GM19372 (cell line): Measurements from ENCODE around the gene ELAVL2.
"Not testable (repeated sequence)": the region's sequence is repeated elsewhere in the genome, so short reads cannot be mapped to it uniquely, and the experiment has no call there.

Source experiments
- ATAC-seq: cut with Tn5 transposase; IDR thresholded peaks from one replicate; pipeline ENCODE4 v1.9.1; 2021; ENCODE audit warnings: mild to moderate bottlenecking, low read depth, moderate library complexity; ENCODE audit not compliant: unreplicated experiment

The ELAVL2 gene

GRCh38 chr9:23730364-23730763 is 95.7 kb downstream of the ELAVL2 start:
- no peak for ATAC-seq

DNA sequence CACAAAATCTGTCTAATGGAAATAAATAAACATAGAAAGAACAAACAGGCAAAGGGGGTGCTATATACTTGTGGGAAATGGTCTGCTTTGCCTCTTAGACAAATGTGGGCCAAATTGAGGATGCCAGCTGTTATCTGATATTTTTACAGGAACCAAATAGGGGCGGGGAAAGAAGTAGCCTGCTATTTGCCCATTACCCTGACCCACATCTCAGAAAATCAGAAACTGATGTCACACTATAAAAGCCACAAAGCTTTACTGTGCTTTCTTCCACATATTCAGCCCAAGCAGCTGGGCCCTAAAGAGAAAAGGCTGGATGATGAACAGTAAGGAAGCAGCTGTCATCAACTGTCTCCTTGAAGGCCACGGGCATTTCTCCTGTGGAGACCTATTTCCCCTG is 97.3 kb downstream of the ELAVL2 start:
- no peak for ATAC-seq

GRCh38 chr9:23725279-23725946 is 100.6 kb downstream of the ELAVL2 start:
- ATAC-seq = no peak

- ATAC-seq = no peak
These were observed 102.4 kb downstream of the ELAVL2 start for GRCh38 chr9:23723672-23724071.

DNA sequence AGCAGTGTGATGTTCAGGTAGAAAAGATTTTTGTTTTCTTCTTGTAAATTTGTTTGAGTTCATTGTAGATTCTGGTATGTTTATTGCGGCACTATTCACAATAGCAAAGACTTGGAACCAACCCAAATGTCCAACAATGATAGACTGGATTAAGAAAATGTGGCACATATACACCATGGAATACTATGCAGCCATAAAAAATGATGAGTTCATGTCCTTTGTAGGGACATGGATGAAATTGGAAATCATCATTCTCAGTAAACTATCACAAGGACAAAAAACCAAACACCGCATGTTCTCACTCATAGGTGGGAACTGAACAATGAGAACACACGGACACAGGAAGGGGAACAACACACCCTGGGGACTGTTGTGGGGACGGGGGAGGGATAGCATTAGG is 103.0 kb downstream of the ELAVL2 start:
- not testable (repeated sequence) for ATAC-seq

- no peak for ATAC-seq
These were observed 104.6 kb downstream of the ELAVL2 start for GRCh38 chr9:23721466-23721865.

GRCh38 chr9:23717505-23717904 is 108.5 kb downstream of the ELAVL2 start:
- no peak for ATAC-seq

- no peak for ATAC-seq
These were observed 118.8 kb downstream of the ELAVL2 start for GRCh38 chr9:23707249-23707648.

GRCh38 chr9:23702311-23702922 is 123.6 kb downstream of the ELAVL2 start:
- ATAC-seq = no peak

- no peak for ATAC-seq
These were observed 124.7 kb downstream of the ELAVL2 start for GRCh38 chr9:23701291-23701690.

GRCh38 chr9:23700359-23700758 is 125.7 kb downstream of the ELAVL2 start:
- no peak for ATAC-seq

DNA sequence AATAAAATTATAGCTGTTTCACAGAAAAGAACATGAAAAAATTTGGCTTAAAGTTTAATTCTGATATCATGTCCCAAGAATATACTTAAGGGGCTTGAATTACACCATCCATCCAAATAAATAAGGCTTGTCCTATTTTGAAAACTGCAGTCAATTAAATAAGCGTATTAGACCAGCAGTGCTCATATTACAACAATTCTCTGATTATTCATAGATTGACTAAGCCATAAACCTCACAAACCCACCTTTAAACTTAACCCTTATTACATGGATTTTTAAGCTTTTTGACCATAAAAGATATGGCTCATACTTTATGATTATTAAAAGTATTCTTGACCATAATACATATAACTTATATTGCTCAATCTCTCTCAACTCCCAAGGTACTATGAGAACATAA is 127.9 kb downstream of the ELAVL2 start:
- ATAC-seq = no peak

DNA sequence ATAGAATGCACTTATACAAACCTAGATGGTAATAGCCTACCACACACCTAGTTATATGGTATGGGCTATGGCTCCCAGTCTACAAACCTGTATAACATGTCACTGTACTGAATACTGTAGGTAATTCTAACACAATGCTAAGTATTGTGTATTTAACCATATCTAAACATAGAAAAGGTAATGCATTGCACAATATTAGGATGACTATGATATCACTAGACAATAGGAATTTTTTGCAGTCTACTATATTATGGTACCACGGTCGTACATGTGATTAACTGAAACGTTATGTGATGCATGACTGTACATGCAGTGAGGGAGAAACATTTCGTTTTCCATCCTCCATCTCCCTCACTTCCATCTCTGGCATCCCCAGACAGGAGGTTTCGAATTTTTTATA is 130.5 kb downstream of the ELAVL2 start:
- ATAC-seq = no peak

DNA sequence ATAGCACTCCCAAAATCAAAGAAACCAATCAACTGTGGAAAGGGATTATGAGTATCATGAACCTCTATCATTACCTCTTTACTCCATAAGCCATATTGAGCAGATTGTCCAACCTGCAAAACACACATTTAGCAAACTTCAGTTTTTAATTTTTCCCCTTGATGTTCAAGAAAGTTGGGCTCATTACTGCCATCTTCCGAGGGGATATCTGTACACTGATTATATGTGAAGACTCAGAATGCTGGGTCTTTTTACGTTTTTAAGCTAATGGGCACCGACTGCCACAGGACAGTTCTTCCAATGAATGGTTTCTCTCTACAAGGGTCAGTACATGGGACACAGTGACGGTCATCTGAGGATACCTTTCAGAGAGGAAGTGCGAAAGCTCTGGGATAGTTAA is 132.7 kb downstream of the ELAVL2 start:
- ATAC-seq = no peak

- no peak for ATAC-seq
These were observed 139.1 kb downstream of the ELAVL2 start for GRCh38 chr9:23686896-23687295.

DNA sequence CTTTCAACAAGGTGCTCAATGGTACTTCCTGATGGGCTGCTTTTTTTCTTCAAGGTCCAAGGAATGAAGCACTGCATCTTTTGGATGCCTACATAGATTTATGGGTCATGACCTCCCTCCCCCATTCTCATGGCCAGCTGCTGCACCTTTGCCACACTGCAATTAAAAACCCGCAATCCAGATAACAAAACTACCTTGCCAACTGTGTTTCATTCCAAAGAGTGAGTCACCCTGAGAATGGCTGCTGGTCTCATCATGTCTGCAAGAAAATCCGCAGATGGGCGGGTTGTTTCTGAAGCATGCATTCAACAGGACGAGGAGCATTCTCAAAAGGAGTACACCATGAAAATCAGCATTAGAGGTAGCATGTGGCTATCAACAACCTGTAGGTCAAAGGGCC is 139.8 kb downstream of the ELAVL2 start:
- no peak for ATAC-seq

GRCh38 chr9:23683611-23684061 is 142.4 kb downstream of the ELAVL2 start:
- no peak for ATAC-seq

DNA sequence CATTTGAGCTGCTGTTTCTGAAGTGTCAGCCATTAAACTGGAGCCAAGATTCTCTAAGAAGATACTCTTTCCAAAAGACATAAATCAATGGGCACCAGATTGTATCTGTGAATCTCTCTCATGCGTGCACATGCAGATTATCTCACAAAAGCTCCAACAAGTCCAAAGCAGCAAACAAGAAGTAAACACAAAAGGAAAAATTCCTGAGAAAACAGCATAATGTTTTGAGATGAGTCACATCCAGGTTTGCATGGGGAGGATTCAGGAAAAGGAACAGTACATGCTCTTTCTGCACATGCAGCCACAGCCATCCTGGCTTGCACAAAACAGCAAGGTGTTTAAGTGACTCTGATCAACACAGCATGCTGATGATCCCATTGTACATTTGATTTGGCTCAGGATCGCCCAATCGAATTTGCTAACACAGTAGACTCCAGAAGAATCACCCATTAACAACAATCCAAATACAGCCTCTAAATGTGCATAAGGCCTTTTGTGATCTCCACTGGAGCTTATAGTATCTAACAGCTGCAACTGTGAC is 143.1 kb downstream of the ELAVL2 start:
- no peak for ATAC-seq

GRCh38 chr9:23682352-23682751 is 143.7 kb downstream of the ELAVL2 start:
- no peak for ATAC-seq

GRCh38 chr9:23677446-23677845 is 148.6 kb downstream of the ELAVL2 start:
- ATAC-seq = no peak

- no peak for ATAC-seq
These were observed 151.9 kb downstream of the ELAVL2 start for GRCh38 chr9:23674016-23674585.

DNA sequence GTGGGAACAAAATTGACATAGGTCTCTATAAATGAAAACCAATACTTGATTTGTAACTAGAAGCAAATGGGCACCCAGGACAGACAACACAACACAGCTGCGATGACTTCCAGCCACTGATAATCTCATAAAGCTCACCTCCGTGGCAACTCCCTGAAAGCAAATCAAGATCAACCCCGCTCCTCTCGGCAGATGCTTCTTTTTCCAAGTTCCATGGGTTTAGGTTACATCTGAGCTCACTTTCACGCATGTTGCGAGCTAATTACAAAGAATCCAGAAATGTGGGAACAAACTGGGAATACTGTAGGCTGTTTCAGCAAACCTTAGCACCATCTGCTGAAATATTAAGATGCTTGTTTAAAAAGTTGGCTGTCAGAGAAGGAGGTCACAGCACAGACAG is 153.9 kb downstream of the ELAVL2 start:
- no peak for ATAC-seq
